Lung (tissue), 12 donors: ENCODE results near the gene AGXT2. TPM values are rescaled to one million over a fixed set of nuclear protein-coding genes. Genes with fewer than 3 reads are reported as not detected.

Experiments
- ATAC-seq: fragments of 200-7000 bp; cut with Tn5 transposase; one replicate; pipeline ENCODE4 v1.9.1; 2020; ENCODE audit warnings: moderate number of reproducible peaks; ENCODE audit not compliant: insufficient read depth, low FRiP score
- DNase-seq, 3 donors: peaks; one replicate each; pipeline ENCODE4 v3.0.0-alpha.2; 2013 to 2017
- H3K27ac ChIP-seq, 2 donors: one replicate each; pipeline ENCODE4 v1.5.1; 2013; ENCODE audit warnings: mild to moderate bottlenecking in 2 of 2, moderate library complexity in 2 of 2, control low read depth in 1 of 2, inconsistent platforms in 1 of 2, low read depth in 1 of 2, low read length in 1 of 2
- H3K27me3 ChIP-seq, 3 donors: one replicate each; pipeline ENCODE4 v1.5.1; 2013; ENCODE audit warnings: low read length in 2 of 3; ENCODE audit not compliant: control insufficient read depth in 3 of 3, insufficient read depth in 3 of 3
- H3K36me3 ChIP-seq, 4 donors: one replicate each; pipeline ENCODE4 v1.5.1; 2013; ENCODE audit warnings: low read length in 4 of 4, mild to moderate bottlenecking in 1 of 4, moderate library complexity in 1 of 4; ENCODE audit not compliant: control insufficient read depth in 4 of 4, insufficient read depth in 4 of 4
- H3K4me1 ChIP-seq, 5 donors: one replicate each; pipeline ENCODE4 v1.5.1; 2013; ENCODE audit warnings: low read length in 5 of 5, mild to moderate bottlenecking in 2 of 5, moderate library complexity in 1 of 5; ENCODE audit not compliant: control insufficient read depth in 5 of 5, insufficient read depth in 5 of 5
- H3K4me3 ChIP-seq: one replicate; pipeline ENCODE4 v1.5.1; 2013; ENCODE audit warnings: mild to moderate bottlenecking, control low read depth, moderate library complexity
- H3K9ac ChIP-seq, 2 donors: one replicate each; pipeline ENCODE4 v1.5.1; 2013; ENCODE audit warnings: low read length in 2 of 2, control low read depth in 1 of 2; ENCODE audit not compliant: insufficient read depth in 1 of 2
- H3K9me3 ChIP-seq, 4 donors: one replicate each; pipeline ENCODE4 v1.5.1; 2013; ENCODE audit warnings: low read length in 3 of 4, mild to moderate bottlenecking in 1 of 4, moderate library complexity in 1 of 4; ENCODE audit not compliant: control insufficient read depth in 4 of 4, insufficient read depth in 3 of 4
- WGBS, 2 donors: extraction: QIAGEN DNeasy Blood & Tissue Kit; methylation state at CpG; one replicate each; pipeline ENCODE4 v1.1.7; 2013; 5-methylcytosine and 5-hydroxymethylcytosine counted together
- polyA plus RNA-seq, 2 donors: library from polyadenylated mRNA; stranded (reverse); fragments of 200-250 nt; gene quantifications; one replicate each; pipeline ENCODE4 v1.2.1, GENCODE V29; 2013
- total RNA-seq, 2 donors: library from RNA; depleted of rRNA in 1 of 2; stranded (reverse); fragments of >200 nt in 1 of 2; gene quantifications; one replicate each; pipeline ENCODE4 v1.2.1, GENCODE V29; 2014 to 2021
- TF ChIP-seq, protein P1 (sequence below): IDR thresholded peaks from 2 replicates; pipeline ENCODE4 v1.5.1; 2012; ENCODE audit warnings: mild to moderate bottlenecking; ENCODE audit errors: control extremely low read depth, extremely low read depth
- donor health status: control.
- donor health status: control.
- donor health status: Bipolar disorder and iron deficiency.
- donor health status: healthy.
- donor health status: DM: yes; HTN: yes; CAD: no.

Gene AGXT2
- total and polyA plus RNA-seq, 4 donors, result not detected

DNA sequence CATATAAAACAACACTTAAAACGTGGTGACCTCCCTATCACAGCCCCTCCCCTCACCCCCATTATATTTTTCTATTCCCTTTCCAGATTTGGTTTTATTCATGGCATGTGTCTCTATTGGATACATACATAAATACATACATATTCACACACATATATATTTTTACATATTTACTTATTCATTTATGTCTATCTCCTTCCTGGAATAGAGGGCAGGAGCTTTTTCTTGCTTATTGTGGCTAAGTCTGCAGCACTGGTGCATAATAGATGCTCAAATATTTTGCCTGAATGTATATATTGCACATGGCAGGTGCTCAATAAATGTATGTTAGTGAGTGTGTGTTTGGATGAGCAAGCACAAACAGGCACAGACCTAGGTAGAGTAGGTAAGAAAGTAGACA is 2.5 kb downstream of the AGXT2 start:
- H3K27me3 ChIP-seq, result no peaks in the 10 kb centered on the region
- no peak overlapping the region for H3K27ac ChIP-seq
- H3K4me1 ChIP-seq, result no peaks in the 10 kb centered on the region
- no peaks in the 10 kb centered on the region for H3K36me3 ChIP-seq
- no peak overlapping the region for H3K9ac ChIP-seq
- no peak overlapping the region for H3K4me3 ChIP-seq
- no peak for DNase-seq
- TF ChIP-seq, protein P1, sequence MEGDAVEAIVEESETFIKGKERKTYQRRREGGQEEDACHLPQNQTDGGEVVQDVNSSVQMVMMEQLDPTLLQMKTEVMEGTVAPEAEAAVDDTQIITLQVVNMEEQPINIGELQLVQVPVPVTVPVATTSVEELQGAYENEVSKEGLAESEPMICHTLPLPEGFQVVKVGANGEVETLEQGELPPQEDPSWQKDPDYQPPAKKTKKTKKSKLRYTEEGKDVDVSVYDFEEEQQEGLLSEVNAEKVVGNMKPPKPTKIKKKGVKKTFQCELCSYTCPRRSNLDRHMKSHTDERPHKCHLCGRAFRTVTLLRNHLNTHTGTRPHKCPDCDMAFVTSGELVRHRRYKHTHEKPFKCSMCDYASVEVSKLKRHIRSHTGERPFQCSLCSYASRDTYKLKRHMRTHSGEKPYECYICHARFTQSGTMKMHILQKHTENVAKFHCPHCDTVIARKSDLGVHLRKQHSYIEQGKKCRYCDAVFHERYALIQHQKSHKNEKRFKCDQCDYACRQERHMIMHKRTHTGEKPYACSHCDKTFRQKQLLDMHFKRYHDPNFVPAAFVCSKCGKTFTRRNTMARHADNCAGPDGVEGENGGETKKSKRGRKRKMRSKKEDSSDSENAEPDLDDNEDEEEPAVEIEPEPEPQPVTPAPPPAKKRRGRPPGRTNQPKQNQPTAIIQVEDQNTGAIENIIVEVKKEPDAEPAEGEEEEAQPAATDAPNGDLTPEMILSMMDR, result no peak
- WGBS, 2 donors, result 39 to 69% methylated on average over 1 of the region's 1 CpG
- no peaks in the 10 kb centered on the region for H3K9me3 ChIP-seq
- no peak for ATAC-seq

DNA sequence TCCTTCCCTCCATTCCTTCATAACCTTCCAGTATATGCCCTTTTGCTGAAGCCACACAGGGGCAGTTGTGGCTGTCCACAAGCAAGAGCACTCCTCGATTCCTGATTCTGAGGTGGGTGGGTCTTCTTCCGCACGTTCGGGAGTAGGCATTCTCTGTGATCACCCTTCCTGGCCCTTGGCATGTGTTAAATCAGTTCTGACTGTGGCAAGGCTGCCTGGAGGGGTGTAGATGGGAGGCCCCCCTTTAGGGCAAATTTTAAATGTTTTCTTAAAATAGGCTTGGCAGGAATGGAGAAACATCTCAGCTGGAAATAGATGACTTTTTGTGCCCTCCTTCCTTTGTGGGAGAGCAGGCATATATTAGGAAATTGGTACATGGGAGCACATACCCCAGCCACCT is 3.1 kb downstream of the AGXT2 start:
- H3K27me3 ChIP-seq, result no peaks in the 10 kb centered on the region
- no peak overlapping the region for H3K9ac ChIP-seq
- H3K4me3 ChIP-seq, result no peak overlapping the region
- TF ChIP-seq, protein P1, result no peak
- no peaks in the 10 kb centered on the region for H3K9me3 ChIP-seq
- H3K27ac ChIP-seq, result no peak overlapping the region
- no peaks in the 10 kb centered on the region for H3K36me3 ChIP-seq
- DNase-seq, result no peak
- no peak for ATAC-seq
- no peaks in the 10 kb centered on the region for H3K4me1 ChIP-seq
- 77 to 83% methylated on average over 4 of the region's 4 CpGs for WGBS, 2 donors

GRCh38 chr5:35042781-35043180 is 5.0 kb downstream of the AGXT2 start:
- no peak for DNase-seq
- Histone ChIP-seq H3K9ac (no peak overlapping the region), H3K9me3 (no peaks in the 10 kb centered on the region), H3K4me3 (no peak overlapping the region), H3K27ac (no peak overlapping the region), H3K27me3 (no peaks in the 10 kb centered on the region), H3K36me3 (no peaks in the 10 kb centered on the region), H3K4me1 (peaks cover 0 to 5% (median 0%) of the 10 kb centered on the region in 5 donors)
- TF ChIP-seq, protein P1, result no peak
- 91 to 93% methylated on average over 4 of the region's 4 CpGs for WGBS, 2 donors
- ATAC-seq, result no peak

DNA sequence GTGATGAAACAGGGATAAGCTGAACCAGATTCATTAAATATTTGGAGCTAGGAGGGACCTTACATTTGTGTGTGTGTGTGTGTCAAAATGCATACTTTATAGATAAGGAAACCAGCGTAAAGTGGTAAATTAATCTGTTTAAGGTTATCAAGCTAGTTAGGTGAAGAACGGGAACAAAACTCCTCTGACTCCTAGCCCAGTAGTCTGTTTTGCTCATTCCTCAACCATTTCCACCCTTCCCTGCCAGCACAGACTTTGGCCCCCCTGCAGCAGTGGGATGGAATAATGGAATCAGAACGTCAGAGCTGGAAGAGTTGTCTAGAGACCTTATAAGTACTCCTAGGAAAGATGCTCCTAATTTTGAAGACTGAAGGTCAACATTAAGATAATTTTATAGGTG is 6.5 kb downstream of the AGXT2 start:
- Histone ChIP-seq H3K4me3 (no peak overlapping the region), H3K27me3 (no peaks in the 10 kb centered on the region), H3K4me1 (peaks cover 0 to 5% (median 0%) of the 10 kb centered on the region in 5 donors), H3K9me3 (no peaks in the 10 kb centered on the region), H3K36me3 (no peaks in the 10 kb centered on the region), H3K9ac (no peak overlapping the region), H3K27ac (no peak overlapping the region)
- whole genome bisulfite sequencing, 2 donors, result 43 to 76% methylated on average over 3 of the region's 3 CpGs
- ATAC-seq (no peak), DNase-seq (no peak)
- TF ChIP-seq, protein P1, result no peak
